GM12801 (cell line): ENCODE data around the gene SAP130.

Experiments
- CTCF ChIP-seq: IDR thresholded peaks from one replicate; pipeline ENCODE4 v1.5.1; 2011; ENCODE audit warnings: control low read depth; ENCODE audit not compliant: insufficient read length; ENCODE audit errors: extremely low read depth

Gene SAP130

GRCh38 chr2:127909019-127909418, 118.8 kb downstream of the SAP130 start:
- no peak for TF ChIP-seq CTCF

GRCh38 chr2:127906206-127906926, 121.5 kb downstream of the SAP130 start:
- no peak for TF ChIP-seq CTCF

- TF ChIP-seq CTCF, result no peak
Observed at GRCh38 chr2:127901339-127902056, 126.4 kb downstream of the SAP130 start.

- TF ChIP-seq CTCF, result no peak
Observed at GRCh38 chr2:127897531-127898211, 130.2 kb downstream of the SAP130 start.

- TF ChIP-seq CTCF, result no peak
Observed at GRCh38 chr2:127893494-127893893, 134.4 kb downstream of the SAP130 start.

- no peak for TF ChIP-seq CTCF
Observed at GRCh38 chr2:127893033-127893432, 134.8 kb downstream of the SAP130 start.

- no peak for TF ChIP-seq CTCF
Observed at GRCh38 chr2:127891811-127892210, 136.0 kb downstream of the SAP130 start.
